ENCODE results near the gene IFNG.

Gene IFNG

GRCh38 chr12:68114606-68115005 lies 44.9 kb downstream of the IFNG start:
- no peak for DNase-seq

- DNase-seq, result peak; percentile 58 to 72
Observed at GRCh38 chr12:68113644-68114043, 45.9 kb downstream of the IFNG start.

- DNase-seq, result no peak
Observed at GRCh38 chr12:68111995-68112394, 47.5 kb downstream of the IFNG start.

GRCh38 chr12:68109444-68110217 lies 49.9 kb downstream of the IFNG start:
- no peak for DNase-seq

- no peak for DNase-seq
Observed at GRCh38 chr12:68109001-68109400, 50.5 kb downstream of the IFNG start.

- DNase-seq, result no peak
Observed at GRCh38 chr12:68106660-68107059, 52.9 kb downstream of the IFNG start.

- DNase-seq, result no peak
Observed at GRCh38 chr12:68106160-68106559, 53.4 kb downstream of the IFNG start.
